HepG2 (cell line): ENCODE data around the gene CIAO2B. TPM values are rescaled to one million over a fixed set of nuclear protein-coding genes. Genes with fewer than 3 reads are reported as not detected.

Experiments used
- ATAC-seq: fragments of 200-7000 bp; cut with Tn5 transposase; 3 replicates; pipeline ENCODE4 v1.9.1; 2020; ENCODE audit warnings: mild to moderate bottlenecking, moderate library complexity
- BruUV-seq: library from RNA; stranded (reverse); fragments of 400-500 nt; replicated peaks from 2 replicates; lab custom pipeline; 2021; lab: Mats Ljungman, UMichigan
- CTCF ChIA-PET: fragments of 300-600 bp; formaldehyde crosslinking; extraction: SDS; loops from one replicate; lab custom pipeline; 2021; ENCODE audit warnings: low total read pairs, inconsistent platforms, low intra/inter-chr PET ratio; lab: Yijun Ruan, JAX
- POLR2A ChIA-PET: fragments of 350-600 bp; sonication (Branson Sonifier 250); formaldehyde crosslinking; loops from one replicate; lab custom pipeline; 2020; ENCODE audit warnings: antibody characterized with exemption, inconsistent platforms; lab: Yijun Ruan, JAX
- DNase-seq: peaks from one replicate; pipeline ENCODE4 v3.0.0-alpha.2; 2015; ENCODE audit warnings: low spot score
- FAIRE-seq: peaks from 3 replicates; lab custom pipeline; 2011; peaks lifted over from hg19 to GRCh38; lab: Jason Lieb, UNC
- H2AFZ ChIP-seq: one replicate; pipeline ENCODE4 v1.6.1; 2011; ENCODE audit warnings: low read length, inconsistent platforms
- H3K27ac ChIP-seq: fragments of 300-600 bp; 3 replicates; pipeline ENCODE4 v1.8.0; 2011; ENCODE audit warnings: mixed run types, mild to moderate bottlenecking, mixed read lengths, low read length, inconsistent platforms; ENCODE audit not compliant: insufficient read depth; ENCODE audit errors: extremely low read length
- H3K27me3 ChIP-seq, 2 experiments: fragments of 200-600 bp in 1 of 2; 2 replicates in 1 of 2; 3 replicates in 1 of 2; pipeline versions ENCODE4 v1.6.0 to v1.8.0; 2011; ENCODE audit warnings: low read length in 2 of 2, mild to moderate bottlenecking in 2 of 2, moderate library complexity in 2 of 2, inconsistent platforms in 1 of 2; ENCODE audit not compliant: insufficient read depth in 2 of 2, control insufficient read depth in 1 of 2
- H3K36me3 ChIP-seq, 2 experiments: fragments of 200-600 bp in 1 of 2; replicated peaks in 1 of 2; 2 replicates in 1 of 2; 3 replicates in 1 of 2; pipeline versions ENCODE4 v1.5.1 to v1.8.0; 2011; ENCODE audit warnings: low read length in 2 of 2, inconsistent platforms in 1 of 2; ENCODE audit not compliant: insufficient read depth in 2 of 2, control insufficient read depth in 1 of 2
- H3K4me1 ChIP-seq: 2 replicates; pipeline ENCODE4 v1.5.1; 2012; ENCODE audit warnings: low read length, inconsistent platforms; ENCODE audit not compliant: insufficient read depth
- H3K4me2 ChIP-seq: 2 replicates; pipeline ENCODE4 v1.6.0; 2011; ENCODE audit warnings: low read depth, low read length, inconsistent platforms
- H3K4me3 ChIP-seq, 3 experiments: fragments of 200-600 bp in 1 of 3; sonication (generic), shearing (Covaris generic) in 1 of 3; replicated peaks in 1 of 3; 2 replicates each; pipeline ENCODE4 v1.5.1; 2011 to 2016; ENCODE audit warnings: low read length in 3 of 3, inconsistent platforms in 2 of 3, low read depth in 2 of 3, mild to moderate bottlenecking in 2 of 3, control low read depth in 1 of 3, mixed read lengths in 1 of 3; ENCODE audit not compliant: insufficient read depth in 1 of 3
- H3K79me2 ChIP-seq: one replicate; pipeline ENCODE4 v1.6.1; 2011; ENCODE audit warnings: low read length, inconsistent platforms; ENCODE audit not compliant: insufficient read depth
- H3K9ac ChIP-seq: 2 replicates; pipeline ENCODE4 v1.6.0; 2011; ENCODE audit warnings: mild to moderate bottlenecking, low read depth, low read length, inconsistent platforms; ENCODE audit not compliant: insufficient read depth
- H3K9me3 ChIP-seq: 2 replicates; pipeline ENCODE4 v1.5.1; 2012; ENCODE audit warnings: mild to moderate bottlenecking, low read length
- H4K20me1 ChIP-seq: 2 replicates; pipeline ENCODE4 v1.6.0; 2011; ENCODE audit warnings: inconsistent platforms, mild to moderate bottlenecking, low read length, moderate library complexity; ENCODE audit not compliant: insufficient read depth
- CENPX ChIP-seq: sonication (generic); formaldehyde crosslinking; IDR thresholded peaks from 2 replicates; pipeline ENCODE4 v1.9.0; 2021; ENCODE audit warnings: mild to moderate bottlenecking, missing genetic modification reagents, moderate library complexity
- MED13 ChIP-seq: sonication (generic); formaldehyde crosslinking; IDR thresholded peaks from 2 replicates; pipeline ENCODE4 v1.5.0; 2020; ENCODE audit warnings: missing genetic modification reagents
- STAG1 ChIP-seq: sonication (generic); formaldehyde crosslinking; IDR thresholded peaks from 2 replicates; pipeline ENCODE4 v1.4.0; 2020; ENCODE audit warnings: missing genetic modification reagents
- TCF12 ChIP-seq, 2 experiments: fragments of 450-650 bp in 1 of 2; sonication (generic) in 1 of 2; formaldehyde crosslinking in 1 of 2; IDR thresholded peaks; 2 replicates each; pipeline versions ENCODE4 v1.6.1 to v1.8.0; 2017 to 2022; ENCODE audit warnings: antibody characterized with exemption in 1 of 2, mild to moderate bottlenecking in 1 of 2, missing genetic modification reagents in 1 of 2, moderate library complexity in 1 of 2
- TOE1 ChIP-seq: sonication (generic); formaldehyde crosslinking; IDR thresholded peaks from 2 replicates; pipeline ENCODE4 v1.4.0; 2020; ENCODE audit warnings: mild to moderate bottlenecking, missing genetic modification reagents
- XBP1 ChIP-seq: sonication (generic); formaldehyde crosslinking; IDR thresholded peaks from 2 replicates; pipeline ENCODE4 v1.5.0; 2020; ENCODE audit warnings: missing genetic modification reagents
- ZFAT ChIP-seq: sonication (generic); formaldehyde crosslinking; conservative IDR thresholded peaks from 2 replicates; pipeline ENCODE4 v1.8.1; 2023; ENCODE audit warnings: missing genetic modification reagents, inconsistent platforms
- ZMYM3 ChIP-seq: sonication (generic); formaldehyde crosslinking; IDR thresholded peaks from 2 replicates; pipeline ENCODE4 v1.5.1; 2020; ENCODE audit warnings: mild to moderate bottlenecking, missing genetic modification reagents
- ZNF317 ChIP-seq: sonication (generic); formaldehyde crosslinking; IDR thresholded peaks from 2 replicates; pipeline ENCODE4 v1.5.0; 2020; ENCODE audit warnings: mild to moderate bottlenecking, missing genetic modification reagents
- ZNF33A ChIP-seq: sonication (generic); formaldehyde crosslinking; IDR thresholded peaks from 2 replicates; pipeline ENCODE4 v1.5.1; 2020; ENCODE audit warnings: missing genetic modification reagents, mild to moderate bottlenecking, moderate library complexity, borderline replicate concordance
- ZNF446 ChIP-seq: sonication (generic); formaldehyde crosslinking; IDR thresholded peaks from 2 replicates; pipeline ENCODE4 v1.5.0; 2020; ENCODE audit warnings: mild to moderate bottlenecking, missing genetic modification reagents
- ZNF776 ChIP-seq: sonication (generic); formaldehyde crosslinking; IDR thresholded peaks from 2 replicates; pipeline ENCODE4 v1.4.0; 2020; ENCODE audit warnings: mild to moderate bottlenecking, missing genetic modification reagents
- WGBS: methylation state at CpG from one replicate; pipeline ENCODE4 v1.1.6; 2017; ENCODE audit warnings: low lambda C conversion rate; 5-methylcytosine and 5-hydroxymethylcytosine counted together
- in situ Hi-C: cut with HindIII; loops from 2 replicates; pipeline ENCODE4 v1.10.0; 2017; ENCODE audit warnings: low pct_unique_long_range_greater_than_20kb; ENCODE audit not compliant: extremely low pct_ligation_motif_present
- intact Hi-C: fragments of 100-400 bp; cut with micrococcal nuclease; formaldehyde crosslinking; loops from one replicate; pipeline ENCODE4 v1.10.0; 2022; ENCODE audit not compliant: unreplicated experiment
- polyA plus RNA-seq, 8 experiments: library from polyadenylated mRNA; depleted of rRNA in 3 of 8; stranded (reverse) in 7 of 8; unstranded in 1 of 8; fragments of >200 nt; fragmentation: Illumina TruSeq in 4 of 8; extraction: Trizol in 4 of 8; gene quantifications; 2 replicates each; pipeline versions ENCODE4 v1.2.1 to v1.2.3, GENCODE V29; 2011 to 2016; ENCODE audit warnings: low read depth in 4 of 8, missing spikeins in 1 of 8, mixed read lengths in 1 of 8; ENCODE audit not compliant: insufficient read depth in 1 of 8
- total RNA-seq, 5 experiments: library from RNA; depleted of rRNA; stranded (reverse); fragments of >200 nt; fragmentation: Illumina TruSeq; extraction: Trizol; gene quantifications; 2 replicates each; pipeline ENCODE4 v1.2.3, GENCODE V29; 2016; ENCODE audit warnings: low read depth in 1 of 5
- TF ChIP-seq, protein P1 (sequence below): sonication (generic); formaldehyde crosslinking; IDR thresholded peaks from 2 replicates; pipeline ENCODE4 v1.4.0; 2020; ENCODE audit warnings: mild to moderate bottlenecking, missing genetic modification reagents
- TF ChIP-seq, protein P2 (sequence below): sonication (generic); formaldehyde crosslinking; IDR thresholded peaks from 2 replicates; pipeline ENCODE4 v1.4.0; 2020; ENCODE audit warnings: mild to moderate bottlenecking, missing genetic modification reagents
- TF ChIP-seq, protein P3 (sequence below): IDR thresholded peaks from 2 replicates; pipeline ENCODE4 v1.6.1; 2016; ENCODE audit warnings: missing genetic modification reagents, missing compliant biosample characterization
- TF ChIP-seq, protein P4 (sequence below): sonication (generic); formaldehyde crosslinking; IDR thresholded peaks from 2 replicates; pipeline ENCODE4 v1.5.0; 2020; ENCODE audit warnings: mild to moderate bottlenecking, missing genetic modification reagents, moderate library complexity

Gene CIAO2B
- total and polyA plus RNA-seq, 2 of the 13 experiments (the other 11 are each of a cell fraction or from before 2014, with no cell fraction given): 157 to 293 TPM

DNA sequence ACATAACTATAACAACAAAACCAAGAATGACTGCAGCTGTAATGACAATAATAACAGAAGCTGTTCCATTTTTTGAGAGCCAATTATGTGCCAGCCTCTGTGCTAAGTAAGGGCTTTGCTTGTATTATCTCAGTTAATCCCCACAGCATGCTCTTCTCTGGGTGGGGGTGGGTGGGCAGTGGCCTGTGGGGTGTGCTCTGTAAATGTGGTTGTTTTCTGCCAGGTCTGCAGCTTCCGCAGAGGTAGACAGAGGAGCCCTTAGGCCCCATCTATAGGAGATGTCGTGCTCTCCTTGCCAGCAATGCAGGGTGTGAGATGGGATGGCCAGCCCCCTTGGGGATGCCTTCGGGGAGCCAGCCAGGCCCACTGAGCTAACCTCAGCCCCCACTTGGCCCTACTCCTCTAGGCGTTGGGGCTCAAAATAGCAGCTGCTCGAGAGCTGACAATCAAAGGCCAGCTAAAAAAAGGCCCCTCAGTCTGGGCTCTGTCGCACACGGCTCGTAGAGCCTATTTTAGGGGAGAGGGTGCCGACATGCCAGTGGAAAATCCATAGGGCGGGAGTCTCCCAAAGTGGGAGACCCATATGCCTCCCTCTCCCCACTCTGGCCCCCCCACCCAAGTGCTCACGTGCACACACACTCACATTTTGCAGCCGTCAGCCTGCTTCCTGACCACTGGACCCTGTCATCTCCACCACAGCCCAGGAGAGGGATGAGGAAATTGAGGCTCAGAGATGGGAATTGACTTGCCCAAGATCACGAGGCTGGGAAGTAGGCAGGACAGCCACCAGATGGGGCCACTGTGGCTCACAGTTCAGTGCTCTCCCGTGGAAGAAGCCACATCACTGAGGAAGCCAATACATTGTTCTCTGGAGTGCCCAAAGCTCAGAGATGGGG is 31.3 kb downstream of the CIAO2B start:
- POLR2A ChIA-PET: interaction anchor here (2.0 to 10.3 kb wide), 3 partner anchors 17 to 31 kb away, joined by 4 to 86 read pairs (median 20); partner anchors contain the start of genes CDH16, CIAO2B and PDP2
- FAIRE-seq (no peak), DNase-seq (no peak), ATAC-seq (no peak)
- no TSS peak for BruUV-seq
- Histone ChIP-seq H3K4me2 (no peak overlapping the region), H3K9ac (no peak overlapping the region), H3K4me1 (peaks cover 94% of the 10 kb centered on the region), H3K27ac (no peak overlapping the region), H3K79me2 (no peaks in the 10 kb centered on the region), H4K20me1 (no peaks in the 10 kb centered on the region), H3K4me3 (no peak overlapping the region), H2AFZ (no peak overlapping the region), H3K9me3 (no peaks in the 10 kb centered on the region), H3K27me3 (no peaks in the 10 kb centered on the region), H3K36me3 (no peaks in the 10 kb centered on the region)
- CTCF ChIA-PET: no interaction called here
- WGBS: 42% methylated on average over 12 of the region's 14 CpGs
- intact Hi-C loops (no loop called here), in situ Hi-C loops (loop anchor here (5.0 kb wide), 1 partner anchor 34 kb away; the partner anchor contains the start of gene CES2)
- TF ChIP-seq TOE1 (CRISPR knock-in tag) (no peak), MED13 (no peak), ZNF776 (CRISPR knock-in tag) (0 out of 2 replicates have a peak, but pooled peaks have one; percentile 45), TCF12 (IDR thresholded peaks at IDR 0.05) (no peak), TCF12 (CRISPR knock-in tag; IDR thresholded peaks at IDR 0.05) (0 out of 2 replicates have a peak, but pooled peaks have one; percentile 36), ZNF33A (CRISPR knock-in tag) (no peak), ZNF446 (CRISPR knock-in tag) (no peak), ZFAT (CRISPR knock-in tag) (no peak), STAG1 (CRISPR knock-in tag) (peak; percentile 39), ZMYM3 (CRISPR knock-in tag) (peak; percentile 84), ZNF317 (0 out of 2 replicates have a peak, but pooled peaks have one; percentile 25), CENPX (CRISPR knock-in tag) (no peak), XBP1 (CRISPR knock-in tag) (no peak)
- TF ChIP-seq, protein P1, sequence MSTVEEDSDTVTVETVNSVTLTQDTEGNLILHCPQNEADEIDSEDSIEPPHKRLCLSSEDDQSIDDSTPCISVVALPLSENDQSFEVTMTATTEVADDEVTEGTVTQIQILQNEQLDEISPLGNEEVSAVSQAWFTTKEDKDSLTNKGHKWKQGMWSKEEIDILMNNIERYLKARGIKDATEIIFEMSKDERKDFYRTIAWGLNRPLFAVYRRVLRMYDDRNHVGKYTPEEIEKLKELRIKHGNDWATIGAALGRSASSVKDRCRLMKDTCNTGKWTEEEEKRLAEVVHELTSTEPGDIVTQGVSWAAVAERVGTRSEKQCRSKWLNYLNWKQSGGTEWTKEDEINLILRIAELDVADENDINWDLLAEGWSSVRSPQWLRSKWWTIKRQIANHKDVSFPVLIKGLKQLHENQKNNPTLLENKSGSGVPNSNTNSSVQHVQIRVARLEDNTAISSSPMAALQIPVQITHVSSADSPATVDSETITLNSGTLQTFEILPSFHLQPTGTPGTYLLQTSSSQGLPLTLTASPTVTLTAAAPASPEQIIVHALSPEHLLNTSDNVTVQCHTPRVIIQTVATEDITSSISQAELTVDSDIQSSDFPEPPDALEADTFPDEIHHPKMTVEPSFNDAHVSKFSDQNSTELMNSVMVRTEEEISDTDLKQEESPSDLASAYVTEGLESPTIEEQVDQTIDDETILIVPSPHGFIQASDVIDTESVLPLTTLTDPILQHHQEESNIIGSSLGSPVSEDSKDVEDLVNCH (CRISPR knock-in tag): no peak
- TF ChIP-seq, protein P2, sequence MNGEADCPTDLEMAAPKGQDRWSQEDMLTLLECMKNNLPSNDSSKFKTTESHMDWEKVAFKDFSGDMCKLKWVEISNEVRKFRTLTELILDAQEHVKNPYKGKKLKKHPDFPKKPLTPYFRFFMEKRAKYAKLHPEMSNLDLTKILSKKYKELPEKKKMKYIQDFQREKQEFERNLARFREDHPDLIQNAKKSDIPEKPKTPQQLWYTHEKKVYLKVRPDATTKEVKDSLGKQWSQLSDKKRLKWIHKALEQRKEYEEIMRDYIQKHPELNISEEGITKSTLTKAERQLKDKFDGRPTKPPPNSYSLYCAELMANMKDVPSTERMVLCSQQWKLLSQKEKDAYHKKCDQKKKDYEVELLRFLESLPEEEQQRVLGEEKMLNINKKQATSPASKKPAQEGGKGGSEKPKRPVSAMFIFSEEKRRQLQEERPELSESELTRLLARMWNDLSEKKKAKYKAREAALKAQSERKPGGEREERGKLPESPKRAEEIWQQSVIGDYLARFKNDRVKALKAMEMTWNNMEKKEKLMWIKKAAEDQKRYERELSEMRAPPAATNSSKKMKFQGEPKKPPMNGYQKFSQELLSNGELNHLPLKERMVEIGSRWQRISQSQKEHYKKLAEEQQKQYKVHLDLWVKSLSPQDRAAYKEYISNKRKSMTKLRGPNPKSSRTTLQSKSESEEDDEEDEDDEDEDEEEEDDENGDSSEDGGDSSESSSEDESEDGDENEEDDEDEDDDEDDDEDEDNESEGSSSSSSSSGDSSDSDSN (CRISPR knock-in tag): 0 out of 2 replicates have a peak, but pooled peaks have one; percentile 4
- TF ChIP-seq, protein P3, sequence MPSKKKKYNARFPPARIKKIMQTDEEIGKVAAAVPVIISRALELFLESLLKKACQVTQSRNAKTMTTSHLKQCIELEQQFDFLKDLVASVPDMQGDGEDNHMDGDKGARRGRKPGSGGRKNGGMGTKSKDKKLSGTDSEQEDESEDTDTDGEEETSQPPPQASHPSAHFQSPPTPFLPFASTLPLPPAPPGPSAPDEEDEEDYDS (CRISPR knock-in tag): no peak
- TF ChIP-seq, protein P4, sequence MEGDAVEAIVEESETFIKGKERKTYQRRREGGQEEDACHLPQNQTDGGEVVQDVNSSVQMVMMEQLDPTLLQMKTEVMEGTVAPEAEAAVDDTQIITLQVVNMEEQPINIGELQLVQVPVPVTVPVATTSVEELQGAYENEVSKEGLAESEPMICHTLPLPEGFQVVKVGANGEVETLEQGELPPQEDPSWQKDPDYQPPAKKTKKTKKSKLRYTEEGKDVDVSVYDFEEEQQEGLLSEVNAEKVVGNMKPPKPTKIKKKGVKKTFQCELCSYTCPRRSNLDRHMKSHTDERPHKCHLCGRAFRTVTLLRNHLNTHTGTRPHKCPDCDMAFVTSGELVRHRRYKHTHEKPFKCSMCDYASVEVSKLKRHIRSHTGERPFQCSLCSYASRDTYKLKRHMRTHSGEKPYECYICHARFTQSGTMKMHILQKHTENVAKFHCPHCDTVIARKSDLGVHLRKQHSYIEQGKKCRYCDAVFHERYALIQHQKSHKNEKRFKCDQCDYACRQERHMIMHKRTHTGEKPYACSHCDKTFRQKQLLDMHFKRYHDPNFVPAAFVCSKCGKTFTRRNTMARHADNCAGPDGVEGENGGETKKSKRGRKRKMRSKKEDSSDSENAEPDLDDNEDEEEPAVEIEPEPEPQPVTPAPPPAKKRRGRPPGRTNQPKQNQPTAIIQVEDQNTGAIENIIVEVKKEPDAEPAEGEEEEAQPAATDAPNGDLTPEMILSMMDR (CRISPR knock-in tag): peak; percentile 52
